Endothelial cell of umbilical vein (primary cell): ENCODE results near the gene SGTA. TPM values are rescaled to one million over a fixed set of nuclear protein-coding genes. Genes with fewer than 3 reads are reported as not detected.

Experiments used
- BruUV-seq: library from RNA; stranded (reverse); fragments of 400-500 nt; replicated peaks from 2 replicates; lab custom pipeline; 2021; lab: Mats Ljungman, UMichigan
- CTCF ChIA-PET: fragments of 300-600, 350-600 bp; sonication (Branson Sonifier 250); formaldehyde crosslinking; loops from one replicate; lab custom pipeline; 2021; ENCODE audit warnings: antibody characterized with exemption, inconsistent platforms; lab: Charles Lee
- POLR2A ChIA-PET: fragments of 300-600, 350-600 bp; sonication (Branson Sonifier 250); formaldehyde crosslinking; loops from one replicate; lab custom pipeline; 2021; ENCODE audit warnings: antibody characterized with exemption, inconsistent platforms; lab: Charles Lee
- DNase-seq: peaks from one replicate; pipeline ENCODE4 v3.0.0-alpha.2; 2011; ENCODE audit warnings: low read depth, low spot score
- FAIRE-seq: peaks from 2 replicates; lab custom pipeline; 2011; peaks lifted over from hg19 to GRCh38; lab: Jason Lieb, UNC
- H2AFZ ChIP-seq: 2 replicates; pipeline ENCODE4 v1.6.0; 2012; ENCODE audit warnings: low read depth, low read length, control low read depth, inconsistent platforms
- H3K27ac ChIP-seq: 2 replicates; pipeline ENCODE4 v1.5.1; 2011; ENCODE audit warnings: low read depth, mild to moderate bottlenecking, control low read depth, low read length, moderate library complexity; ENCODE audit not compliant: insufficient read depth
- H3K27me3 ChIP-seq, 2 experiments: 2 replicates each; pipeline versions ENCODE4 v1.6.0 to v1.6.1; 2011; ENCODE audit warnings: low read length in 2 of 2, mixed read lengths in 1 of 2; ENCODE audit not compliant: control insufficient read depth in 2 of 2, insufficient read depth in 2 of 2
- H3K36me3 ChIP-seq, 2 experiments: 2 replicates in 1 of 2; 3 replicates in 1 of 2; pipeline ENCODE4 v1.5.1; 2011; ENCODE audit warnings: low read length in 2 of 2, mild to moderate bottlenecking in 1 of 2, moderate library complexity in 1 of 2; ENCODE audit not compliant: control insufficient read depth in 2 of 2, insufficient read depth in 2 of 2; ENCODE audit errors: extremely low read depth in 1 of 2
- H3K4me1 ChIP-seq: 3 replicates; pipeline ENCODE4 v1.5.1; 2011; ENCODE audit warnings: mild to moderate bottlenecking, low read length; ENCODE audit not compliant: control insufficient read depth, insufficient read depth; ENCODE audit errors: extremely low read depth
- H3K4me2 ChIP-seq: 2 replicates; pipeline ENCODE4 v1.6.1; 2011; ENCODE audit warnings: low read length, control low read depth, mixed read lengths; ENCODE audit not compliant: insufficient read depth
- H3K4me3 ChIP-seq, 3 experiments: fragments of 200-600 bp in 1 of 3; sonication (generic), shearing (Covaris generic) in 1 of 3; replicated peaks in 1 of 3; 2 replicates each; pipeline ENCODE4 v1.5.1; 2011 to 2016; ENCODE audit warnings: control low read depth in 3 of 3, low read length in 3 of 3, mild to moderate bottlenecking in 2 of 3, inconsistent platforms in 1 of 3, low read depth in 1 of 3, moderate library complexity in 1 of 3; ENCODE audit not compliant: insufficient read depth in 1 of 3
- H3K79me2 ChIP-seq: 2 replicates; pipeline ENCODE4 v1.6.0; 2012; ENCODE audit warnings: low read length, inconsistent platforms; ENCODE audit not compliant: control insufficient read depth, insufficient read depth
- H3K9ac ChIP-seq: replicated peaks from 2 replicates; pipeline ENCODE3; 2011; ENCODE audit warnings: low read length, control low read depth; ENCODE audit not compliant: insufficient read depth; ENCODE audit errors: extremely low read depth
- H3K9me1 ChIP-seq: replicated peaks from 3 replicates; pipeline ENCODE4 v1.6.0; 2011; ENCODE audit warnings: mild to moderate bottlenecking, low read length; ENCODE audit not compliant: control insufficient read depth, insufficient read depth; ENCODE audit errors: extremely low read depth
- H3K9me3 ChIP-seq: replicated peaks from 2 replicates; pipeline ENCODE4 v1.5.1; 2012; ENCODE audit warnings: low read length, inconsistent platforms; ENCODE audit not compliant: control insufficient read depth, insufficient read depth
- H4K20me1 ChIP-seq: replicated peaks from 2 replicates; pipeline ENCODE3; 2011; ENCODE audit warnings: mild to moderate bottlenecking, low read length; ENCODE audit not compliant: control insufficient read depth, insufficient read depth; ENCODE audit errors: extremely low read depth
- EZH2 ChIP-seq: IDR thresholded peaks from 2 replicates; pipeline ENCODE4 v1.6.1; 2012; ENCODE audit warnings: borderline replicate concordance, low read depth, mild to moderate bottlenecking, moderate library complexity, low read length, inconsistent platforms; ENCODE audit not compliant: severe bottlenecking
- FOS ChIP-seq: IDR thresholded peaks from 2 replicates; pipeline ENCODE4 v1.6.1; 2011; ENCODE audit warnings: mild to moderate bottlenecking, low read length, moderate library complexity, borderline replicate concordance; ENCODE audit not compliant: insufficient read depth
- GATA2 ChIP-seq: IDR thresholded peaks from 2 replicates; pipeline ENCODE4 v1.7.0; 2011; ENCODE audit warnings: low read depth, mild to moderate bottlenecking, moderate library complexity, mixed read lengths, low read length; ENCODE audit not compliant: insufficient read length, insufficient read depth
- JUN ChIP-seq: IDR thresholded peaks from 2 replicates; pipeline ENCODE4 v1.6.1; 2011; ENCODE audit warnings: borderline replicate concordance, low read depth; ENCODE audit not compliant: insufficient read length, insufficient read depth
- MYC ChIP-seq: IDR thresholded peaks from one replicate; pipeline ENCODE4 v1.6.1; 2011; ENCODE audit warnings: mild to moderate bottlenecking, low read depth, low read length
- POLR2A ChIP-seq: IDR thresholded peaks from 2 replicates; pipeline ENCODE4 v1.6.1; 2012; ENCODE audit warnings: low read depth, mild to moderate bottlenecking, control low read depth, low read length
- POLR2AphosphoS5 ChIP-seq: IDR thresholded peaks from 2 replicates; pipeline ENCODE4 v1.6.1; 2012; ENCODE audit warnings: low read depth, mild to moderate bottlenecking, control low read depth, low read length, moderate library complexity; ENCODE audit not compliant: insufficient read depth
- dilution Hi-C: fragments of 300-500 bp; cut with MboI; formaldehyde crosslinking; loops from one replicate; pipeline ENCODE4 v1.15.0; 2019; ENCODE audit warnings: low sequenced_read_pairs; ENCODE audit not compliant: extremely low pct_ligation_motif_present
- intact Hi-C: fragments of 100-400 bp; cut with micrococcal nuclease; formaldehyde crosslinking; loops from one replicate; pipeline ENCODE4 v1.10.0; 2022
- polyA plus RNA-seq, 4 experiments: library from polyadenylated mRNA; depleted of rRNA in 3 of 4; stranded (reverse) in 3 of 4; unstranded in 1 of 4; fragments of >200 nt; gene quantifications; 2 replicates each; pipeline versions ENCODE4 v1.2.1 to v1.2.3, GENCODE V29; 2011 to 2012; ENCODE audit warnings: missing spikeins in 1 of 4
- total RNA-seq: library from RNA; stranded (reverse); gene quantifications from 2 replicates; pipeline ENCODE4 v1.2.3, GENCODE V29; 2021
- TF ChIP-seq, protein P1 (sequence below): IDR thresholded peaks from 2 replicates; pipeline ENCODE4 v1.6.1; 2011; ENCODE audit not compliant: insufficient read depth, insufficient read length
- TF ChIP-seq, protein P2 (sequence below), 2 donors: IDR thresholded peaks; 1 replicate in 1 of 2; 2 replicates in 1 of 2; pipeline ENCODE4 v1.5.1; 2011; ENCODE audit warnings: low read length in 2 of 2, mild to moderate bottlenecking in 2 of 2, moderate library complexity in 2 of 2, control low read depth in 1 of 2, inconsistent platforms in 1 of 2, low read depth in 1 of 2; ENCODE audit not compliant: insufficient read depth in 1 of 2; ENCODE audit errors: extremely low read depth in 1 of 2

Gene SGTA
- total and polyA plus RNA-seq, 2 donors (not counting 3 experiments of a cell fraction or from before 2014, with no cell fraction given) = 76.5 to 119 TPM

- Histone ChIP-seq H3K27ac (no peak overlapping the region), H3K4me2 (no peak overlapping the region), H3K4me3 (no peak overlapping the region), H2AFZ (no peak overlapping the region), H3K27me3 (no peaks in the 10 kb centered on the region), H3K9ac (no peak overlapping the region), H3K79me2 (no peaks in the 10 kb centered on the region), H3K9me1 (no peaks in the 10 kb centered on the region), H3K4me1 (no peaks in the 10 kb centered on the region), H3K36me3 (peaks cover 6 to 48% of the 10 kb centered on the region in 2 experiments), H3K9me3 (no peaks in the 10 kb centered on the region), H4K20me1 (no peaks in the 10 kb centered on the region)
- POLR2A ChIA-PET = no interaction called here
- DNase-seq (no peak), FAIRE-seq (no peak)
- dilution Hi-C loops = no loop called here
- CTCF ChIA-PET = no interaction called here
- intact Hi-C loops = no loop called here
- BruUV-seq = no TSS peak
- TF ChIP-seq POLR2AphosphoS5 = no peak
- no peak for TF ChIP-seq GATA2
- TF ChIP-seq FOS = no peak
- no peak for TF ChIP-seq JUN
- TF ChIP-seq, protein P1, sequence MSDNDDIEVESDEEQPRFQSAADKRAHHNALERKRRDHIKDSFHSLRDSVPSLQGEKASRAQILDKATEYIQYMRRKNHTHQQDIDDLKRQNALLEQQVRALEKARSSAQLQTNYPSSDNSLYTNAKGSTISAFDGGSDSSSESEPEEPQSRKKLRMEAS = no peak
- TF ChIP-seq, protein P2, sequence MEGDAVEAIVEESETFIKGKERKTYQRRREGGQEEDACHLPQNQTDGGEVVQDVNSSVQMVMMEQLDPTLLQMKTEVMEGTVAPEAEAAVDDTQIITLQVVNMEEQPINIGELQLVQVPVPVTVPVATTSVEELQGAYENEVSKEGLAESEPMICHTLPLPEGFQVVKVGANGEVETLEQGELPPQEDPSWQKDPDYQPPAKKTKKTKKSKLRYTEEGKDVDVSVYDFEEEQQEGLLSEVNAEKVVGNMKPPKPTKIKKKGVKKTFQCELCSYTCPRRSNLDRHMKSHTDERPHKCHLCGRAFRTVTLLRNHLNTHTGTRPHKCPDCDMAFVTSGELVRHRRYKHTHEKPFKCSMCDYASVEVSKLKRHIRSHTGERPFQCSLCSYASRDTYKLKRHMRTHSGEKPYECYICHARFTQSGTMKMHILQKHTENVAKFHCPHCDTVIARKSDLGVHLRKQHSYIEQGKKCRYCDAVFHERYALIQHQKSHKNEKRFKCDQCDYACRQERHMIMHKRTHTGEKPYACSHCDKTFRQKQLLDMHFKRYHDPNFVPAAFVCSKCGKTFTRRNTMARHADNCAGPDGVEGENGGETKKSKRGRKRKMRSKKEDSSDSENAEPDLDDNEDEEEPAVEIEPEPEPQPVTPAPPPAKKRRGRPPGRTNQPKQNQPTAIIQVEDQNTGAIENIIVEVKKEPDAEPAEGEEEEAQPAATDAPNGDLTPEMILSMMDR (IDR thresholded peaks at IDR 0.05; ENCODE audit: extremely low read depth in 1 of 2, insufficient read depth in 1 of 2, low read depth in 1 of 2, low read length in 2 of 2) = no peak
- no peak for TF ChIP-seq EZH2
- TF ChIP-seq MYC = no peak
- TF ChIP-seq POLR2A = no peak
Observed at GRCh38 chr19:2763687-2764086, 19.4 kb downstream of the SGTA start.
